ENCODE results near the gene IGFBP2.

Gene IGFBP2

DNA sequence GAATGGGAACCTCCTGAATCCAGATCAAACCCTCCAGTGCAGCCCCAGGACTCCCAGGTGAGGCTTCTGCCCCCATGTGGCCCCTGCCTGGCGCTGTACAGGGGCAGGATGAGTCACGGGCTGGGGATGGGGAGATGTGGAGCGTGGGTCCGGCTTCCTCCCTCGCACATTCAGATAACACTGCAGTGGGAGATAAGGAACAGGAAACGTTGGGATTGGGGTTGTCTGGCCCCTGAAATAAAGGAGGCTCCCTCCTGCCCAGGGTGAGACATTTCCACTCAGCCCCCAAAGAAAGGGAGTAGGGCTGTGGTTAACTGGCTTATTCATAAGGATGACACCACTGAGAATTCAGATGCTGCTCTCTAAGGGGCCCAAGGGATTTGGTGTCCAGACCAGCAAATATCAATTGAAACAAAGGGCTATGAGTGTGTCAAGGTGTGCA is 31.4 kb downstream of the IGFBP2 start:
- in situ Hi-C loops (cut with MboI; ENCODE audit: low sequenced_read_pairs, unreplicated experiment) = loop anchor here (5.0 to 25.0 kb wide), 2 partner anchors 147 to 452 kb away; no protein-coding TSS in a partner anchor
- TF ChIP-seq, protein P1, sequence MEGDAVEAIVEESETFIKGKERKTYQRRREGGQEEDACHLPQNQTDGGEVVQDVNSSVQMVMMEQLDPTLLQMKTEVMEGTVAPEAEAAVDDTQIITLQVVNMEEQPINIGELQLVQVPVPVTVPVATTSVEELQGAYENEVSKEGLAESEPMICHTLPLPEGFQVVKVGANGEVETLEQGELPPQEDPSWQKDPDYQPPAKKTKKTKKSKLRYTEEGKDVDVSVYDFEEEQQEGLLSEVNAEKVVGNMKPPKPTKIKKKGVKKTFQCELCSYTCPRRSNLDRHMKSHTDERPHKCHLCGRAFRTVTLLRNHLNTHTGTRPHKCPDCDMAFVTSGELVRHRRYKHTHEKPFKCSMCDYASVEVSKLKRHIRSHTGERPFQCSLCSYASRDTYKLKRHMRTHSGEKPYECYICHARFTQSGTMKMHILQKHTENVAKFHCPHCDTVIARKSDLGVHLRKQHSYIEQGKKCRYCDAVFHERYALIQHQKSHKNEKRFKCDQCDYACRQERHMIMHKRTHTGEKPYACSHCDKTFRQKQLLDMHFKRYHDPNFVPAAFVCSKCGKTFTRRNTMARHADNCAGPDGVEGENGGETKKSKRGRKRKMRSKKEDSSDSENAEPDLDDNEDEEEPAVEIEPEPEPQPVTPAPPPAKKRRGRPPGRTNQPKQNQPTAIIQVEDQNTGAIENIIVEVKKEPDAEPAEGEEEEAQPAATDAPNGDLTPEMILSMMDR (IDR thresholded peaks at IDR 0.05; ENCODE audit: borderline replicate concordance, control extremely low read depth, extremely low read depth, insufficient read depth, missing control alignments) = peak; percentile 27
- no peak for DNase-seq (ENCODE audit: low spot score)

DNA sequence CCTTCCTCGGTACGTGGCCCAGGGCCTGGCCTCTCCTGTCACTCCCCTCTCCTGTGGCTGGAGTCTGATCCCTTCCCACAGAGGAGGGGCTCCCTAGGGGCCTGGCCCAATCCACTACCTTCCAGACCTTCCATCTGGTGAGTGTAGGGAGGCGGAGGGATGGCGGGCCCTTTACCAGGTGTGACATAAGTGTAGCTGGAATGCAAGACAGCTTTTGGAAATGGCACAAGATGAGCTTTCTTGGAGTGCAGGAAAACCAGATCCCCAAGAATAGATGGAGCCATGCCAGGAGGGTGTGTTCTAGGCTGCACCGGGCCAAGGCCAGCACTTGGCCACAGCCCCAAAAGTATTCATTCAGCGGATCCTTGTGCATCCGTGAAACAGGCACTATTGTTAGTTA is 32.0 kb downstream of the IGFBP2 start:
- TF ChIP-seq, protein P1 (IDR thresholded peaks at IDR 0.05; ENCODE audit: borderline replicate concordance, control extremely low read depth, extremely low read depth, insufficient read depth, missing control alignments) = no peak
- no peak for DNase-seq (ENCODE audit: low spot score)
- in situ Hi-C loops (cut with MboI; ENCODE audit: low sequenced_read_pairs, unreplicated experiment) = loop anchor here (5.0 to 25.0 kb wide), 2 partner anchors 148 to 453 kb away; no protein-coding TSS in a partner anchor

DNA sequence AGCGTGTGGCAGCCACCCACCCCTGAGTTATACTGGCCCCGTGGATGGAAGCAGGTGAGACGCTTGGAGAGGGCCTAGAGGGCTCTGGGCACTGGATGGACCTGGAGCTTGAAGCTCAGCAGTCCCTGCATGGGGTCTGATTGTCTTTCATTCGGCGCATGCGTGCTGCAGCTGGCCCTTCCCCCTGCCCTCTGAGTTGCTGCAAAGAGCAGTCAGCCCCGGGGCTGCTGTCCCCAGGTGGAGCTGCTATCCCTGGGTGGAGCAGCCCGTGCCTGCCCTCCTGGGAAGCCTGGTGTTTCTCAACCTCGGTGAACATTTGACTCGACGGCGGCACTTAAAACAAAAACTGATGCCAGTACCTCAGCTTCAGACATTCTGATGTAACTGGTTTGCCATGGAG is 32.5 kb downstream of the IGFBP2 start:
- in situ Hi-C loops (cut with MboI; ENCODE audit: low sequenced_read_pairs, unreplicated experiment) = loop anchor here (5.0 to 25.0 kb wide), 2 partner anchors 148 to 453 kb away; no protein-coding TSS in a partner anchor
- no peak for DNase-seq (ENCODE audit: low spot score)
- TF ChIP-seq, protein P1 (IDR thresholded peaks at IDR 0.05; ENCODE audit: borderline replicate concordance, control extremely low read depth, extremely low read depth, insufficient read depth, missing control alignments) = no peak

DNA sequence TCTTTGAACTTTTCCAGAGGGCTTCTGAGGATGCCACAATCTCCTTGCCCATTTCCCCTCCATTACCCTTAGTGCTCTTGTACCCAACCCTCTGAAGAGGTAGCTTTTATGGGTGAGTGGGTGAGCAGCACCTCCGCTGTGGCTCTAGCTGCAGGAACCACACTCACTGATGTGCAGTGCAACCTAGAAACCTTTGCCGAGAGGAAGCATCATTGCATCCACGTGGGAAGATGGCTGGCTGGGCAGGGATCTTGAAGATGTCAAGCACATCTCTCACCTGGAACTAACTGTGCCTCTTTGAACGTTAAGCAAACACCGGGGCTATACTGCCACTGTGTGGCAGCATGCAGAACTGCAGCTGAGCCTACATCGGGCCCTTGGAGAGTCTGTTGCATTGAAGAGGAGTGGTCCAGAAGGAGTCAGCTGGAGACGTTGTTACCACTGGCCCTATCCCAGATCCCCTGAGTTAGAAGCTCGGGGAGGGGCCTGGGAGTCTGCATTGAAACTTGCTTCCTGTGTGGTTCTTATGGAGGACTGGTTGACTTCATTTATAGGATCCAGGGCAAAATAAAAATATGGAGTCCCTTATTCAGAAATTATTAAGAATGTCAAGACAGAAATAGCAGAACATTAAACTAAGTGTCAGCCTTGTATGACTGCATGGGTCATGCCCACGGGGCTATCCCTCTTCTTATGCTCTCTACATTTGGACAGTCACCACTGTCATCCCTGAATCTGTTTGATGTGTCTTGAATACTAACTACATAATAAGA is 33.4 kb downstream of the IGFBP2 start:
- TF ChIP-seq, protein P1 (IDR thresholded peaks at IDR 0.05; ENCODE audit: borderline replicate concordance, control extremely low read depth, extremely low read depth, insufficient read depth, missing control alignments) = peak; percentile 97
- in situ Hi-C loops (cut with MboI; ENCODE audit: low sequenced_read_pairs, unreplicated experiment) = loop anchor here (5.0 to 25.0 kb wide), 2 partner anchors 149 to 454 kb away; no protein-coding TSS in a partner anchor
- peak; percentile 83 for DNase-seq (ENCODE audit: low spot score)

DNA sequence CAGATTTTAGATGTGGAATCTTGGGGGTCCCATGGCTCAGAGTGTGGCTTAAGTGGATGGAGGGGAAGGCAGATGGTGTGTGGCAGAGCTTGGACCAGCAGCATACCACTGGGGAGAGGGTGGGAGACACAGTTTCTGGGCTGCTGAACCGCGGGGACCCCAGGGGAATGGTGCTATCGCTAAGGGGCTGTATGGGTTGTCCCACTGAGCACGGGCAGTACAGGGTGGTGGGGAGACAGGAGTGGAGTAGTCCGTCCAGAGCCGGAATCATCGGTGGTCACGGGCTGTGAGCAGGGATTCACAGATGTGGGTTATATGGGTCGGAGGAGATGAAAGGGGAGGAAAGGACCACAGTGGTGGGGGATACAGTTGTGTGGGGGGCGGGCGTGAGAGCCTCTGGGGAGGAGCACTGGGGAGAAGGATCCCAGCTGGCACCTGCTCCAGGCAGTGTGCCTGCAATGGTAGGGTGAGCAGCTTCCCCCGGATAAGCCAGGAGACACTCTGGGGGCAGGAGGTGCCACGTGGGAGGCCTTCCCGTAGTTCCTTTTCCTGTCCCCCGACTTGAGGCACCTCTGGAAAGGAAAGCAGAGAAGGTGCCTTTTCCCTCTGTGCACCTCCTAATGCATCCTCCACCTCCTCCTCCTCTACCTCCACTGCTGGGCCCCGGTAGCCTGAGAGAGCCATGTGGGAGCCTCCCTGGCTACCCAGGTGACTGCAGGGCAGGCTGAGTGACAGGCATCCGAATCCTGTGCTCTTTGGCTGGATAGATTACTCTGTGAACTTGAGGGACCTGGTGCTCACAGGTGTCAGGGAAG is 37.3 kb downstream of the IGFBP2 start:
- TF ChIP-seq, protein P1 (IDR thresholded peaks at IDR 0.05; ENCODE audit: borderline replicate concordance, control extremely low read depth, extremely low read depth, insufficient read depth, missing control alignments) = no peak
- in situ Hi-C loops (cut with MboI; ENCODE audit: low sequenced_read_pairs, unreplicated experiment) = loop anchor here (25.0 kb wide), 1 partner anchor 458 kb away; no protein-coding TSS in a partner anchor
- DNase-seq (ENCODE audit: low spot score) = no peak

DNA sequence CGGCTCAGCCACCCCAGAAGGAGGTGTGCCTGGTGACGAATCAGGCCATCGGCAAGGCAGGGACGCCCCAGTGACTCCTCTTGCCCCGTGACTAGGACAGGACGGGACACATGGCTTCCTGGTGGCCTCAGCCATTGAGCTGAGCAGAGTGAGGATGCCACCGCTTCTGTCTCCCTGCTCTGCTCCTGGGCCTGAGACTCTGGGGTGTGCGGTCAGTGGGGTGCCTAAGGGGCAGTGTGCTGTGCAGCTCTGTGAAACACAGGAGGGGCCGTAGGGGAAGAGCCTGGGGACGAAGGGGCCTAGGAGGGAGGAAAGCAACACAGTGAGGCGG is 37.8 kb downstream of the IGFBP2 start:
- DNase-seq (ENCODE audit: low spot score) = no peak
- TF ChIP-seq, protein P1 (IDR thresholded peaks at IDR 0.05; ENCODE audit: borderline replicate concordance, control extremely low read depth, extremely low read depth, insufficient read depth, missing control alignments) = no peak
- in situ Hi-C loops (cut with MboI; ENCODE audit: low sequenced_read_pairs, unreplicated experiment) = loop anchor here (25.0 kb wide), 1 partner anchor 459 kb away; no protein-coding TSS in a partner anchor
